ENCODE data around the gene TIMM10. TPM values are rescaled to one million over a fixed set of nuclear protein-coding genes. Genes with fewer than 3 reads are reported as not detected.
A peak's percentile ranks its signal among the peaks of the same experiment; 100 is the strongest.

TIMM10 gene, protein sequence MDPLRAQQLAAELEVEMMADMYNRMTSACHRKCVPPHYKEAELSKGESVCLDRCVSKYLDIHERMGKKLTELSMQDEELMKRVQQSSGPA
- 46.7 and 53.8 TPM in 2 replicates for total RNA-seq (2014; rRNA removed)
- 104 TPM for polyA plus RNA-seq (2012)

DNA sequence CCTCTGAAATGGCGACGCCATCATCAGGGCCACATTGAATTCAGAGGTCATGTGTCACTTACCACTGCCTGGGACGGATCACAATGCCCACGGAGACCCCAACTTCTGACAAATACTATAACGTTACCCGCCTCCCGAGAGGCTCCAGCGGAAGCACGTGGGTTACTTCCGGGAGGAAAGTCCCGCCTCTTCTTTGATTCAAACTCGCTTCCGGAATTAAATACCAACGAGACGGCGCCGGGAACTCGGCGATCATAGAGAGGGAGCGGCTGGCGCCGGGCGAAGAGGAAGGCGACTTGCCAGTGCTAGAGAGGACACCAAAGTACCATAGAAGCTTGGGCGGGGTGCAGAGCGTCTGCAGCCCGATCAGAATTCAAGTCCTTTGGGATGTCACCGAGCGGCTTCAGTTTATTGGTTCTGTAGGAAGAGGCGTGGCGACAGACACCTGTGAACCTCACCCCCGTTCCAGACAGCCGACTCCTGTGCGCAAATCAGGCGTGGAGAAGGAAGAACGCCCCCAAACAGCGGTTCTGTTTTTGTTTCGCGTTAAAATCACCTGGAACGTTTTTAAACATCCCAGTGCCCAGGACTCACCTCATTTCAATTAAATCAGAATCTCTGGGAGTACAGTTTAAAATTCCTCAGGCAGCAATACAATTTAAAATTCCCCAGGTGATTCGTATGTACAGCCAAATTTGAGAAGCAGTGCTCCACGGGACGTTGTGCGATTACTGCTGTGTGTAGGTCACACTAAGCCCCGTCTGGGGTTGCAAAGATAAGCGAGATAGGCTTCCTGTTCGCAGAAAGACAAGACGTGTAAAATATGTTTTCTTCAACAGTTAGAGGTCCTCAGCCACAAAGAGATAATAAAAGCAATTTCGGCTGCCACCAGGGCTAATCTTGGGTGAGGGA is at the start of gene TIMM10:
TSS of gene TIMM10 (minus strand) at position 159 of the 912 bp plus-strand sequence. CDS start 565 bp downstream, outside the sequence.
- DNase-seq (ENCODE audit: low read depth): peak; percentile 97

DNA sequence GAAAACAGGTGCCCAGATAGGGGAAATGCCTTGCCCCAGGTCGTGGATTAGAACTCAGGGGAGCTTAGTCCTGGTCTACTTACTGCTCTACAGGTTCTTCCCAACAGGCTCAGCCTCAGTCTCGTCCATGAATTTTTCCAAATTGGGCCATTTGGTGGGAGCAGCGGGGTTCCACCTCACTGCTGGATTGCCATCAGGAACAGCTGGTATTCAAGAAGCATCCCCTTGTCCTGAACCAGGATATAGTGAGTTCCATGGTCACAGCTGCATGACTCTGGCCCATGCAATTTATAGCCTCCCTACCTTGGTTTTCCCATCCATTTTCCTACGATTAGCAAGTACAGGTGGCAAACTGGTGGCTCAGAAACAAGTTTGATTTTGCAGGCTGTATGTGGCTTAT is 43.5 kb upstream of the TIMM10 start:
- no peak for DNase-seq (ENCODE audit: low read depth)

GRCh38 chr11:57571606-57572005 is 41.1 kb upstream of the TIMM10 start:
- no peak for DNase-seq (ENCODE audit: low read depth)

DNA sequence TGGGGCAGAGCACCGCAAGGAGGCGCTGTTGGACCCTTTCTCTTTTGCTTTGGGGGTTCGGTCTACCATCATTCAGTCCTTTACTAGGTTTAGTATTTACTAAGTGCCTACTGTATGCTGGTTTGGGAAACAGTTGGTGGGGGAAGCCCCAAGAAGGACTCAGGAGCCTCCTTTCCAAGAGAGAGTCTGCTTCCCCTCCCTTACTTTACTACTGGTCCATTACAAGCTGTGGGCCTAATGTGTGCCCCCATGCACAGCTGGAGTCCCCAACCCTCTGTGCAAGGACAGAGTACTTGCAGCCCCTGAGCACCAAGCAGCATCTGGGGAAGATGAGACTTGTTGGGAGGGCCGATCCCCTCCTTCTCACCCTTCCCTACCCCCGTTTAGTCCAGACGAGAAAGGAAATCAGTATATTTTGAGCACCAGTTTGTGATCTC is 37.8 kb upstream of the TIMM10 start:
- peak; percentile 79 for DNase-seq (ENCODE audit: low read depth)

- DNase-seq (ENCODE audit: low read depth): peak; percentile 39
Observed at GRCh38 chr11:57567515-57568329, 37.2 kb upstream of the TIMM10 start, which contains the start of gene UBE2L6. Gene UBE2L6, minus strand, starts transcription at chr11:57567672. Its CDS starts 61 bp downstream, at chr11:57567611.

DNA sequence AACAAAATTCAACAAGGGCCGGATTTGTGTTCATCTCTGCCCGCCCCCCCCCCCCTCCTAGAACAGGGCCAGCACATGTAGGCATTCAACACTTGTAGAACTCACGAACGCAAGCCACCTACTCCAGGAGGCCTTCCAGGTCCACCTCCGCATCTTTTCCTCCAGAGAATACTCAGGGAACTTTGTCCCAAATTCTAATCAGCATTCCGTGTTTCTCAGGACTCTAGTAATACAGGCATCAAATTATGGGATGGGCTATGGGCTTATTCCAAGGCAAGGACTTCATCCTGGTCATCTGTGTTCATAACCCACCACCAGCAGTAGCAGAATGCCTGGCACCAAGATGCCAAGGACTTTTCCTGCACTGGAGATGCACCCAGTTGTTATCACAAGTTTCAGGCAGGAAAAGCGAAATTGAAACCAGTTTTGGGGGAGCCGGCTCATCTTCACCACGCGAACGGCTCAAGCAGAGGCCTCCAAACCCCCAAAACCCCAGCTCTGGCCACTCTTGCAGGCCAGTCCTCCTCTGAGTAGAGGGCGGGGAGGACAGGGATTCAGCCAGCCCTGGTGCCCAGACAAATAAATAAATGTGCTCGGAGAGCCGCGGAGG is 36.5 kb upstream of the TIMM10 start:
- peak; percentile 25 for DNase-seq (ENCODE audit: low read depth)

DNA sequence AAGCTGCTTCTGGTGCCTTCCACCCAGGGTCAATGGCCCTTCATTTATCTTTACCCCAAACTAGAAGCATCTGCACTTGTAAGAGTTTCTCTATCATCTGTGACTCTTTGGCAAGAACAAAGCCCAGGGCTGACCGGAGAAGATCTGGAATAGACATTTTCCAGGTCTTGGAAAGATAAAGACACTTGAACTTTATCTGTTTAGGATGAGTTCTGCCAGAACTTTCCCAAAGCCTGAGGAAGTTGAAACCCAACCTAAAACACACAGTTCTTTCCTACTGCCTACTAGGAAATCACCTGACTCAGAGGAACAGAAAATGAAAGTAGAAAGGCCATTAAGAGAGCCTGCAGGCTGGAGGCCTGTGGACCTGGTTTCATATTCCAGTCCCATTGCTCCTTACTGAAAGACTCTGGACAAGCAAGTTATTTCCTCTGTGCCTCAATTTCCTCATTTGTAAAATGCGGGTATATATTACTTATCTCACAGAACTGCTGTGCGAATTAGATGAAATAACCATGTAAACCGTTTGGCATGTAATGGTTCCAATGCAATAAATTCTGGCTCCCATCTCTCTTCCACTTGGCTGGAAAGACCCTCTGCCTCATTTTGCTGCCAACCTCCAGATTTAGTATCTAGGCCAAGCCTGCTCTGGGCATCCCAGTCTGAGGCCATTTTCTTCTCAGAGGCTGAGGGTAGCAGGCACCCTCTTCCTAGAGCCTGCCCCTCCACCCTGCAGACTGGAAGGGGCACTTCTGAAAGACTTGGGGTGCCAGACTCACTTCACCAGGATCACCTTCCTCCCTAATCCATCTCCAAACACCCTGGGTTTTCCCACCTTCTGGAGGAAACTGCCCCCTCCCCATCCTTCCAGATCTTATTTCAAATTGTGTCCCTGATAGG is 35.7 kb upstream of the TIMM10 start:
- DNase-seq (ENCODE audit: low read depth): peak; percentile 52

DNA sequence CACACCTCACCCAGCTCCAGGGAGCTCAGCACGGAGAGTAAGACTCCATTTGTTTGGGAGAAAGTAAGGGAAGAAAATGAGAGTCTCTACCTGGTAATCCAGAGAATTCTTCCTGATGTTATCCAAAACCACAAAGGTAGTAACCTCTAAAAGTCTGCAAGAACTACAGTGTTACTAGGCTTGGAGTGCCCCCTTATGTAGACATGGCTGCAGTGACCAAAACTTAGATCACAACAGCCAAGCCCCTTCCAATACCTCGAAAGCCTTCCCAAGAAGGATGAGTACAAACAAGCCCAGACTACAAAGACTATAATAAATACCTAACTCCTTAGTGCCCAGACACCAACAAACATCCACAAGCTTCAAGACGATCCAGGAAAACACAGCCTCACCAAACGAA is 32.0 kb upstream of the TIMM10 start:
- no peak for DNase-seq (ENCODE audit: low read depth)

GRCh38 chr11:57560146-57560545 is 29.6 kb upstream of the TIMM10 start:
- DNase-seq (ENCODE audit: low read depth): no peak

DNA sequence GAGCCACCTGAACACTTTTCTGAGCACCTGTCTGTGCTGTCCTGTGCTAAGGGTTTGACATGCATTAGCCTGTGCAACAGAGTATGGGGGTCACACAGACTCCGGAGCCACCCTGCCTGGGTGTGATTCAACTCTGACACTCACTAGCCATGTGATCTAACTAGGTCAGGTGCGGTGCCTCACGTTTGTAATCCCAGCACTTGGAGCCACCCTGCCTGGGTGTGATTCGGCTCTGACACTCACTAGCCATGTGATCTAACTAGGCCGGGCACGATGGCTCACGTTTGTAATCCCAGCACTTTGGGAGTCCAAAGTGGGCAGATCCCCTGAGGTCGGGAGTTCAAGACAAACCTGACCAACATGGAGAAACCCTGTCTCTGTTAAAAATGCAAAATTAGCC is 25.5 kb upstream of the TIMM10 start:
- DNase-seq (ENCODE audit: low read depth): no peak

GRCh38 chr11:57555393-57555792 is 24.8 kb upstream of the TIMM10 start:
- no peak for DNase-seq (ENCODE audit: low read depth)

DNA sequence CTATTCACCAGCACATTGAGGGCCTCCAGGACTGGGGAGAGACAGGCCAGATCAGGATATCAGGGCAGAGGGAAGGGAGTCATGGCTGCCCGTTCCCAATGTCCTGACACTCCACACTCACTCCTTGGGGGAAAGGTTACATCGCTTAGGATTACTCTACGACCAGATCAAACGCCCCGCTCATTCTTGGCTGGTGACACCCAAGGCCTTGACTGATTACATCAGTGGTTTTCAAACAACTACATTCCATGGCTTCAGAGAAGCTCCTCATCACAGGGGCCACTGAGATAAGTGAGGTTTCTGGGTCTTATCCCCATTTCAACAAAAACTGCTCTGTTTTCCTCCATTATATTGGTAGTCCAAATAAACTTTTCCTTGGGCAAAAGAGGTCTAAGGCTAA is 21.9 kb upstream of the TIMM10 start:
- DNase-seq (ENCODE audit: low read depth): no peak

DNA sequence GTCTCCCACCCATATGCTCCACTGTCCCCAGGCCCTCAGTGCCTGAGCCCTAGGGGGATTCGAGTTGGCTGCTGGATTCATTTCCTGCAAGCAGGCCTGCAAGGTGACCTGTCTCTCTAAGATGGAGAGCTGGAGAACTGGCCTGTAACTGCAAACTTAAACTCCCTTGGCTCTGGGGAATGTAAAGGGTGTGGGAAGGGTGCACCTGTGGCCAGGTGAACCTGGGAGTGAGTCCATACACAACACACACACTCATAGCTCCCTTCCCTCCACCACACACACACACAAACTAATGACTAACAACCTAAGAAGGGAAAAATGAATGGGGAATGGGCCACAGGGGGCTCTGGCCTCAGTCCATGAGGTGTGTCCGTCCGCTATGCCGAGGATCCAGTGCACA is 21.4 kb upstream of the TIMM10 start:
- DNase-seq (ENCODE audit: low read depth): no peak

DNA sequence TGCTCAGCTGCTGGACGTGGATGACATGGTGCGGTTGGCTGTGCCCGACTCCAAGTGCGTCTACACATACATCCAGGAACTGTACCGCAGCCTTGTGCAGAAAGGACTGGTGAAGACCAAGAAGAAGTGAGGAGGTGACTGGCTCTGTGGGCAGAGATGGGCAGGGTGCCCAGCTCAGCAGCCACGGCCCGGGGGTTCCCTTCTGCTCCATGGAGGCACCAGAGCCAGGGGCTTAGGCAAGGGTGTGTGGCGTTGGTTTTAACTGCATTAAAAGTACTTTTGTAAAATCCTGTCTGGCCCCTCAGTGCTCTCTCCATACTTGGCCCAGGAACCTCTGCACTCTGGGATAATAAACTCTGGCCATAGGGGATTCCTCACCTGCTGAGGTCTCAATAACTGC is 19.4 kb upstream of the TIMM10 start:
- DNase-seq (ENCODE audit: low read depth): no peak

DNA sequence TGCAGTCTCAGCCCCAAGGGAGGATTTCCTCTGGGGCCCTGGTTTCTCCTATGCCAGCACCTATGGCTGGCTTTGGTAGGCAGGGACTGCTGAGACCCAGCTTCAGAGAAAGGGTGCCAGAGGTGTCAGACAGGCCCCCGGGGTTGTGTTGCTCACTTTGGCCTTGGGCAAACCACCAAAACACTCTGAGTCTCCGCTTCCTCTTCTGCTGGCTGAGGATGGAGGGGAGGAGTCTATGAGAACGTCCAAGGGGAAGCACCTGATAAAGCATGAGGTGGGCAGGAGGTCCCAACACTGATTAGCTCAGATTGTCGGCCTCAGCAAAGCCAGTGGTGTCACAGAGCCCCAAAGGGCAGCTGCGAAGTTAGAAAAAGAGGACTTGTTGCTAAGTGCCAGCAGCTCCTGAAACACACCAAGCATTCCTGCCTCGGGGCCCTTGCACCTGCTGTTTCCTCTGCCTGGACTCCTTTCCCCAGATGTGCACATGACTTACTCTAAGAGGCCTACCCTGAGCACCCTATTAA is 17.4 kb upstream of the TIMM10 start:
- DNase-seq (ENCODE audit: low read depth): no peak

DNA sequence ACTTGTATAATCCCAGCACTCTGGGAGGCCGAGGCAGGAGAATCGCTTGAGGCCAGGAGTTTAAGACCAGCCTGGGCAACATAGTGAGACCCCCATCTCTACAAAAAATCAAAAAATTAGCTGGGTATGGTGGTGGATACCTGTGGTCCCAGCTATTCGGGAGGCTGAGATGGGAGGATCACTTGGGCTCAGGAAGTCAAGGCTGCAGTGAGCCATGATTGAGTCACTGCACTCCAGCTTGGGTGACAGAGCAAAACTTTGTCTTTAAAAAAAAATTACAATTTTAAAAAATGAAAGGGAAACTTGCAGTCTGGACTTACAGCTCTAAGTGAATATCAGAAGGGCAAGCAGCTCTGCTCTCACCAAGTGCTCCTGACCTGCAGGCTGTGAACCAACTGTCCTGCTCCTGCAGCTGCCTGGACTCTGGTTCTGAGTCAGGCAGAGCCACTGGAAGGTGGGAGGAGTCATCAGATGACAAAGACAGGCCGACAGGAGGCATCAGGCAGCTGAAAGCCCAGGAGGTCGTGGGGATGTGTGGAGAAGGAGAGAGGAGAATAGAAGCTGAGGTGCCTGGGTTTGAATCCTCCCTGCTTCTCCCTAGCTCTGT is 16.4 kb upstream of the TIMM10 start:
- peak; percentile 88 for DNase-seq (ENCODE audit: low read depth)

GRCh38 chr11:57546451-57546850 is 15.9 kb upstream of the TIMM10 start:
- no peak for DNase-seq (ENCODE audit: low read depth)

GRCh38 chr11:57545883-57546282 is 15.3 kb upstream of the TIMM10 start:
- DNase-seq (ENCODE audit: low read depth): no peak

DNA sequence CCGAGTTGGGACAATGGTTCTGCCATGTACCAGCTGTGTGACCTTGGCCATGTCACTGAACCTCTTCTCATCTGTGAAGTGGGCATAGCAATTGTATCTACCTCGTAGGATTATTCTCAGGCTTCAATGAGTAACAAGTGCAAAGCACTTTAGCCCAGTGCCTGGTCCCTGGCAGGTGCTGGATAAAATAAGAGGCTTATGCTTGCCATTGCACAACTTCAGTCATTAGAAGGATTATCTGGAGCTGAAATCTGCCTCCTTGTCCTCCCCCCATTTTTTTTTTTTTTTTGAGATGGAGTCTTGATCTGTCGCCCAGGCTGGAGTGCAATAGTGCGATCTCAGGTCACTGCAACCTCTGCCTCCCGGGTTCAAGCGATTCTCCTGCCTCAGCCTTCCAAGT is 14.0 kb upstream of the TIMM10 start:
- no peak for DNase-seq (ENCODE audit: low read depth)

DNA sequence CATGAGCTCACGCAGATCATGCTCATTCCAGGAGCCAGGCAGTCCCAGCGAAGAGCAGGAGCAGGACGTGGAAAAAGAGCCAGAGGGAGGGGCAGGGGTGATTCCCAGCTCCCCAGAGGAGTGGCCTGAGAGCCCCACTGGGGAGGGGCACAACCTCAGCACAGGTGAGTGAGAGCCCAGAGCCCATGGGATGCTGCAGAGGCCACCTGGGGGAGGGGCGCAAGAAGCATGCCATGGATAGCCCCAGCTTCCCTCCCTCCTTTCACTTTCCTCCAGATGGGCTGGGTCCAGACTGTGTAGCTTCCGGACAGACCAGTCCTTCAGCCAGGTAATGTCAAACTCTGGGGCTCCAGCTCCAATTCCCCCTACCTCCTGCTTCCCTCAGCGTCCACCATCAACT is 13.0 kb upstream of the TIMM10 start:
- no peak for DNase-seq (ENCODE audit: low read depth)

Data from LHCN-M2 (cell line).